Hematopoietic multipotent progenitor cell treated with erythropoietin and hydrocortisone succinate and interleukin-3 and kit ligand, for 8 days (in vitro differentiated cells): ENCODE results near the gene SPP1.

Experiments used
- DNase-seq: peaks from one replicate; pipeline ENCODE4 v3.0.0-alpha.2; 2015

The SPP1 gene

GRCh38 chr4:87957061-87957460, 18.5 kb upstream of the SPP1 start:
- no peak for DNase-seq

- DNase-seq, result no peak
These were observed 13.5 kb upstream of the SPP1 start for GRCh38 chr4:87961993-87962392.

DNA sequence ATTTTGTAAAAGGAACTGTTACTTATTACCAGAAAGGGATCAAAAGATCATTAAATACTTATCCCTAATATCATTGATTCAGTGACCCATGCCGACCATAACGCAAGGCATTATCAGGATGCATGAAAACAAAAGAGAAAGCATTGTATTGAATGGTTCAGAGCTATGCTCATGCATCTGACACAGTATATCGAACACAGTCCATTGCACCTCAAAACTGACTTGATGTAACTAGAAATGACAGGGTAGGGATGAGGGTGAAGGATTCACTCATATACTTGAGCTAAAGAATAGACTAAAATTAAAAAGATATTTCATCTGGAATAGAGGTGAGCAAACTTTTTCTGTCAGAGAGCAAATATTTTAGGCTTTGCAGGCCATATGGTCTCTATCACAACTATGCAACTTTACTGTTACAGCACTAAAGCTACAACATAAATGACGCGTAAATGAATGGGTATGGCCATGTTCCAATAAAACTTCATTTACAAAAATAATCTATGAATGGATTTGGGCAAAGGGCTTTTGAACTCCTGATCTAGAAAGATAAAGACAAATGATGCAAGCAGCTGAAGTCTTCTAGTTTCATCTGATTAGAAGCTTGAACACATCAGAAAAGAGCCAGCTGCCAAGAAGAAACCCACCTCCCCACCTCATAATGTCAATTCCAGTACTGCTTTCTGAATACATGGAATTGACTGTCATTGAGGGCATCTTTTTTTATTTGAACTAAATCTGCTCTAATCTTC, 12.9 kb upstream of the SPP1 start:
- DNase-seq, result no peak

DNA sequence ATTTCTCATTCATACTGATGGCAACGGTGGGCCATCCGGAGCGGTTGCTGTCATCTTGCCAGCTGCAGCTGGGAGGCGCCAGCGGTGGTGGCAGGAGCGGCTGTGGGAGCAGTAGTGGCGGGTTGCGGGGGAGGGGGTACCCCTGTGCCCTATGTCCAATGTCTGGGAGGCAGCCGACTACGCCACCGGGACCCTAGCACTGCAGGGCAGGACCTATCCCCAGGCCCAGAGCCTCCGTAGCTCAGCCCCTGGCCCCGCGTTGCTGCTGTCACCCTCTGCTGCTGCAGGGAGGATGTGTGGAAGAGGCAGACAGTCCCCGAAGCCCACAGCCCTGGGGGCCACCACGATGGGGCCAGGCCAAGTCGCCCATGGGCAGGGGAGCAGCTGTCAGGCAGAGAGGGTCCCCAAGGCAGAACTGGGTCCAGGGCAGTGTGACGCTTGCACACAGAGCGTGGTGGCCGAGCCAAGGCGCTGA, 10.0 kb upstream of the SPP1 start:
- DNase-seq, result no peak

- DNase-seq, result no peak
These were observed 9.4 kb upstream of the SPP1 start for GRCh38 chr4:87966095-87966496.

- DNase-seq, result no peak
These were observed 8.3 kb upstream of the SPP1 start for GRCh38 chr4:87967193-87967592.

- DNase-seq, result no peak
These were observed 5.4 kb upstream of the SPP1 start for GRCh38 chr4:87970121-87970520.

GRCh38 chr4:87971866-87972265, 3.6 kb upstream of the SPP1 start:
- no peak for DNase-seq

DNA sequence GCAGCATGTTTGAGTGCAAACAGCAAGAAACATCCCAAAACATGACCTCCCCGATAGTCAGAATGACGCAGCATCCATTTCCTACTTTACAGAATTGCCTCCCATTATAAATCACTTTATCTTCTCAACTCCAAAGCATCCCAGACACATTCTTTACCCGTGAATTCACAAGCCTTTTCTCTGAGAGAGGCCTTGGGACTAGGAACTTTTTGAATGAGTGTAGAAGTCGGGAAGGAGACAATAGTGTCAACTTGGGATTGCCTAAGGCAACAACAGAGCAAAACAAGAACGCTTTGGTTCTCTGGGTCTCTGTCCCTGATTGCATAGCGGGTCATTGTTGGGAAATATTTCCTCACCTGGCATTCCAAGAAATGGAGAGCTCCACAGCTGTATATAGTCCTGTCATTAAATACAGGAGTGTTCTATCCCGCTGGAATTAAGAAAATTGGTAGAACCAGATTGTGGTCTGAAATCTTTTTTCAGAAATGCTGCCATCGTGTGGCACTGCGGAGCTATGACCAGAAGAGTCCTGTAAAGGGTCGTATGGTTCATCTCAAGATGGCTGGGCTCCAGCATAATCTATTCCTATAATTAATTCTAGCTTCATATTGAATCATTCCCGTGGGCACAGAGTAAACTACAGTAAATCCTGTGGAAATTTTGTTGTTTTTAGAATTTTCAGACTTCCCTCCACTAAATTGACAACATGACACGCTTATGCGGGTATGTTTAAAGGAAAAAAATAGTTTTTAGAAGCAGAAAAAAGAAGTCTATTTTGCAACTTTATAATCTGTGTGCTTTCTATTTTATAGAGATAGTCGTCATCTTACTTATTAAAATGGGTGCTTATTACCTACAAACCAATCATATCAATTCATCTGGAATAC, 2.0 kb upstream of the SPP1 start:
- peak; percentile 58 for DNase-seq

- no peak for DNase-seq
These were observed 555 bp upstream of the SPP1 start for GRCh38 chr4:87974856-87975462.

DNA sequence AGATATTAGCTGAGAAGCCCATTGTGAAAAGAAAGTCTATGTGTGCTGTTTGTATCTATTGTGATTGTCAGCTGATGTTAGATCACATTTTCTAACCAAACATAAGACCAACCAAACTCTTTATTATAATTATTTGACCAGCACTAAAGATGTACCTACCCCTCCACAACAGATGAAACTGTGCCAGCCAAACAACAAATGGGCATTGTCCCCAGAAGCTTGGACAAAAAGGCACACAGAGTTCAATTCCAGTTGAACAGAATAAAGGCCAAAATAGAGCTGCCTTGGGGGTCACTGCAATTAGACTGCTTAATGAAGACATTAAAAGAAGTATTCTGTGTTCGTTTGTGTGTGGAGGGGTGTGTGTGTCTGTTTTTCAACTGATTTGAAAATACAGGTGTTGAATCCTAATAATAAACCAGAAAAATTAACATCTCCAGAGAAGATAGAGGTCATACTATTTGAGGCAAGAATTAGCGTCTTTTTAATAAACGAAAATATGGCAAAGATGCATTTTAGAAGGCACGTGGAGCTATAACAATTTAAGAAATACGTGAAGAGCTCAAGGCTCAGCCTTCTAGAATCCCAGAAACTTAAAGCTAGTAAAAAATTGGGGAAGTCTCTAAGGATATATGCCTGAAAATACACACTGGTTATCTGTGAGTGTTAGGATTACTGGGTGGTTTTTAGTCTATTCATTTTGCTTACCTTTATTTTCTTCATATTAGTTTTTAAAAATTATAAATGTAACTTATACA, 2.2 kb downstream of the SPP1 start:
- DNase-seq, result no peak

DNA sequence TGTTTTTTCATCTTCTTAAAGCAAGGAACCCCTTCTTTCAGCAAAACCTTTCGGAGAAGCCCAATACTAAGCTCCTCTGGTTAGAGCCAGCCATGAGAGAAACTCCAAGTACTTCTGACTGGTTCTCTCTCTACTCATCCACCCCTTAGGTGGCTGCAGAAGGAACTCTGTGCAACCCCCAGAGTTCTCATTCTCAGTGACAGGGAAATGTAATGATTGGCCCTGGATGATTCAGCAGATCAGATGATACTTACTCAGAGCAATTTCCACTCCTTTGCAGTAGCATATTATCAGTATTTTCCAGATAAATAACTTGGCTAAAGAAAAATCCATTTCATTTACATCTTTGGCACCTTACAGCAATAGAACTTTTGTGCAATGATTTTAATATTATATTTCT, 3.2 kb downstream of the SPP1 start:
- no peak for DNase-seq

DNA sequence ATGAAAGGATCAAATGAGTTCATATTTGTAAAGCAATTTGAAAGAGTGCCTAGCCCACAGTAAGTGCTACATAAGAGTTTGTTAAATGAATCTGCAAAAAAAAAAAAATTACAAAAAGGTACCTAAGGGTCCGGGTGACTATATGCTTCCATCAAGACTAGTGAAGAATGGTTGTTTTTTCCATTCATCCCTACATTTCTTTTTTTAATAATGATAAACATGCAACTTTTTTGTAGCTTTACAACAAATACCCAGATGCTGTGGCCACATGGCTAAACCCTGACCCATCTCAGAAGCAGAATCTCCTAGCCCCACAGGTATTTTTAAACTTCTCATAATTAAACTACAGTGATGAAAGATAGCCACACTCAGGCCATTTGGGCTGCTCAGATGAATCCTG, 4.3 kb downstream of the SPP1 start:
- DNase-seq, result no peak

DNA sequence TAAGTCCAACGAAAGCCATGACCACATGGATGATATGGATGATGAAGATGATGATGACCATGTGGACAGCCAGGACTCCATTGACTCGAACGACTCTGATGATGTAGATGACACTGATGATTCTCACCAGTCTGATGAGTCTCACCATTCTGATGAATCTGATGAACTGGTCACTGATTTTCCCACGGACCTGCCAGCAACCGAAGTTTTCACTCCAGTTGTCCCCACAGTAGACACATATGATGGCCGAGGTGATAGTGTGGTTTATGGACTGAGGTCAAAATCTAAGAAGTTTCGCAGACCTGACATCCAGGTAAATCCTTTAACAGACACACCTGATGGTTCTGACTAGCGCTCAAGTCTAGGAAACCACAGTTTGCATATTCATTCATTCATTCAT, 6.0 kb downstream of the SPP1 start:
- no peak for DNase-seq

GRCh38 chr4:87982036-87982435, 6.5 kb downstream of the SPP1 start:
- DNase-seq, result no peak

- no peak for DNase-seq
These were observed 7.0 kb downstream of the SPP1 start for GRCh38 chr4:87982446-87983010.

- DNase-seq, result no peak
These were observed 8.5 kb downstream of the SPP1 start for GRCh38 chr4:87983996-87984395.

DNA sequence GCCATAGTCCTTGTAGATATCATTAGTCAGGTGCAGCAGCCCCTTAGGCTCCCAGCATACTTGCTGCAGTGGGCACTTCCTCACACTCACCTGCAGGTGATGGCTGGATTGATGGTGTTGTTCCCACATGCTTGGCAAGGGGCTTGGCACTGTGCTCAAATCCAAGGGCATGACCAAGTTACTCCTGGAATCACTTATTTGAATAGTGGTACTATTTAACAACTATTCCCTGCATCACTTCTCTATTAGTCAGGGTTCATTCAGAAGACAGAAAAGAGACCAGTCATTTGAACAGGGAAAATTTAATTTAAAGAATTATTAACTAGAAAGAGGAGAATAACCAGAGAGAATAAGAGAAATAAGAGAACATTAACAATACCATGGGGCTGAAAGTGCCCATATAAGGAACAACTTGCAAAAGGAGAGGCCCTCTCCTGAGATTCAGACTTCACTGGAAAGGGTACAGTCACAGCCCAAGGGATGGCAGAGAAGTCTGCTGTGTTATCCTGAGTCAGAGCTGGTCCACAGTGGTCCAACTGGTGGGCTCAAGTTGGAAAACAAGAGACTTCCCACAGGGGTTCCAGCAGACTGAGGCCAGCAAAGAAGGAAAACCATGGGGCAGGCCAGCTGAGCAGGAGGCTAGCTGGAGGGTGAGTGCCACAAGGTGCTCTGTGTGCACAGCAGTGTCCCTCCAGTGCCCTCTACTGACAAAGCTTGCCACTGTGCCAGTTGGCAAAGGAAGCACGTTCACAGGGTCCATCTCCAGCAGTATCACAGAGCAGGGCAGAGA, 9.8 kb downstream of the SPP1 start:
- DNase-seq, result peak; percentile 57

DNA sequence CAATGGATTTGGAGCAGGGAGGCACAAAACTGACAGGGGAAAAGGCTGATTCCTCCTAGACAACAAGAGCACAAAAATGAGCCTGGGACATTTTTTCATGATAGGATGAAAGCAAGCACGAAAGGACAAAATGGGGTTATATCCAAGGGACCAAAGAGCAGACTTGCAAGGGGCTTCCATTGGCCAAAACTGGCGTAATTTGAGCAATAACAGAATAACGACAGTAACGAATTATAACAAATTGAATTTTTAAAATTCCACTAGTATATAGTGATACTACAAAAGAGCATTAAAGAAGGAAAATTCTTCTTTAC, 10.3 kb downstream of the SPP1 start:
- no peak for DNase-seq

DNA sequence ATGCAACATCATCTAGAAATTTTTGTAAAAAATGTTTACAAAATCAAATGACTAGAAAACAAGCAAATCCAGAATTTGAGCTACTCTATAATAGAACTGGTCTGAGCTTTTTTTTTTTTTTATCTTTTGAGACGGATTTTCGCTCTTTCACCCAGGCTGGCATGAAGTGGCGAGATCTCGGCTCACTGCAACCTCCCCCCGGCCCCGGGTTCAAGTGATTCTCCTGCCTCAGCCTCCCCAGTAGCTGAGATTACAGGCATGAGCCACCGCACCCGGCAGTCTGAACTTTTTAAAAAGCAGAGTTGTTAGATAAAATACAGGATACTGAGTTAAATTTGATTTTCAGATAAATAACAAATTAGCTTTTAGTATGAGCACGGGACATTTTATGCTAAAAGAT, 11.0 kb downstream of the SPP1 start:
- DNase-seq, result no peak

- no peak for DNase-seq
These were observed 14.3 kb downstream of the SPP1 start for GRCh38 chr4:87989765-87990164.

GRCh38 chr4:87995435-87995834, 19.9 kb downstream of the SPP1 start:
- no peak for DNase-seq
